HG03039 (cell line): Measurements from ENCODE around the gene ARHGAP18.

Experiments used
- ATAC-seq: cut with Tn5 transposase; IDR thresholded peaks from one replicate; pipeline ENCODE4 v1.9.1; 2021; ENCODE audit warnings: mild to moderate bottlenecking, moderate library complexity; ENCODE audit not compliant: unreplicated experiment

ARHGAP18 gene

DNA sequence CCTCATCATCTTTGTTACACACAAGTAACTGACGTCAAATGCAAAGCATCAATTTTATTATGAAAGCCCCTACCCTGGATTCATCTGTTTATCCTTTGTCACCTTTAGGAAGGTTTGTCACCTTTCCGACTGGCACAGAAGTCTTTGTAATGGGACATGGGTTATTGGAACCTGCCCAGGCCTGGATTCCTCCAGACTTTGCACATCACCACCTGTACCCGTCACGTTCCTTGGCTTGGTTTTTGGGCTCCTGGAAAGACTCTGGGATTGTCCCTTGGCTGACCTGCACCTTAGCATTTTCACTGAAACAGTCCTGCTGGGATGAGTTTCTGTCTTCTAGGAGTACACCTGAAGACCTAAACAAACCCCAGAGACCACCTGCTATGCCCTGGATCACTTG is 15.4 kb upstream of the ARHGAP18 start:
- ATAC-seq: no peak

DNA sequence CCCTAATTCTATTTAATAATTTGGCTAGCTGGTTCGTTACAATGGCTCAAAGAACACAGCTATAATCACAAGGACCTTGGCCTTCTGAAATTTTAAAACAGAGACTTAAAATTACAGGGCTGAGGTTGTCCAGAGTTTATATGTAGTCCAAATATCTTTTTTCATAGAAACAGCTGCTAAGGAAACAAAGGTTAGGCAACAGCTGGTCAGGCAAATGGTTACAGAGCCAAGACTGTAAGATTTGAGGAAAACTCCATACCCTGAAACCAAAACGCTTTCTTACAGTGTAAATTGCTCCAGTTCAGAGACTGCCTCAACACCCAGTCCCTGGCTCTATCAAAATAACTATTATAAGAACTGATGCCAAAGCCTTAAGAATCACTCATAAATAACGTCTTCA is 9.7 kb upstream of the ARHGAP18 start:
- ATAC-seq: no peak

DNA sequence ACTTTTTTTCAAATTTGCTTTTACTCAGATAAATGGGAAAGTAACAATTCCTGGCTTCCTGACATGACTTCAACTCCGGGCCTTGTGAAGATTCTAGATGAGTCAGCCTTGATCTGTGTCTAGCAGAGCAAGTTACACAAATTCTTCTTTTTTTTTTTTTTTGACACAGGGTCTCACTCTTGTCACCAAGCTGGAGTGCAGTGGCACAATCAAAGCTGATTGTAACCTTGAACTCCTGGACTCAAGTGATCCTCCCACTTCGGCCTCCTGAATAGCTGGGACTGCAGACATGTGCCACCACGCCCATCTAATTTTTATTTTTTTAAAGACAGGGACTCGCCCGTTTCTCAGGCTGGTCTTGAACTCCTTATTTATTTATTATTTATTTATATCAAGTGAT is 7.3 kb upstream of the ARHGAP18 start:
- no peak for ATAC-seq

DNA sequence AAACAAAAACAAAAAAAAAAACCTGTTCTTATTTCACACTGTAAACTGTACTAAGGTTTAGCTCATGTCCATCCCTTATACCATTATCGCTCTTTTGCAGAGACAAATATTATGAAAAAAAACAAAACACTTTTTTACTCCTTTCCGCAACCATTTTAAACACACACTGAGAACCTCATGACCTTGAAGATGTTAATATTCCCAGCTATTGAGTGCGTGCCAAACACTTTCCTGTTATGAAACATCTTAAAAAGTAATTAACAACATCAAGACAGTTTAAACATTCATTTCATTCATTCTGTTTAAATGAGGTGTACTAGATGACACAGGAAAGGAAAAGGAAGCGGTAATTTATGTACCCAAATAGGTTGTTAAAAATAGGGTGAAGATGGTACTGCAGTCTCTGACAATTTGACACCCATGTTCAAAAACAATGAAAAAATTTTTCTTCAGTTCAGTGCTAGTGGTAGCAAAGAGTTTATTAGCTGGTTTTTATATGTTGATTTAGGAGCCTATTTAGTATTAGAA is 3.9 kb upstream of the ARHGAP18 start:
- no peak for ATAC-seq

DNA sequence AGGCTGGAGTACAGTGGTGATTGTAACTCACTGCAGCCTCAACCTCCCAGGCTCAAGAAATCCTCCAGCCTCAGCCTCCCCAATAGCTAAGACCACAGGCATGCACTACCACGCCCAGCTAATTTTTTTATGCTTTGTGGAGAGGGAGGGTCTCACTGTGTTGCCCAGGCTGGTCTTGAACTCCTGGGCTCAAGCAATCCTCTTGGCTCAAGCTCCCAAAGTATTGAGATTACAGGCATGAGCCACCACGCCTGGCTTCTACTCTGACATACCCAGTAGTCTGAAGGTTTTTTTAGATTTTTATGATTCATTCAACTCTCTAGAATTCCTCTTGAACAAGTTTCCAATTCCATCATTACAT is 1.3 kb upstream of the ARHGAP18 start:
- ATAC-seq: no peak

DNA sequence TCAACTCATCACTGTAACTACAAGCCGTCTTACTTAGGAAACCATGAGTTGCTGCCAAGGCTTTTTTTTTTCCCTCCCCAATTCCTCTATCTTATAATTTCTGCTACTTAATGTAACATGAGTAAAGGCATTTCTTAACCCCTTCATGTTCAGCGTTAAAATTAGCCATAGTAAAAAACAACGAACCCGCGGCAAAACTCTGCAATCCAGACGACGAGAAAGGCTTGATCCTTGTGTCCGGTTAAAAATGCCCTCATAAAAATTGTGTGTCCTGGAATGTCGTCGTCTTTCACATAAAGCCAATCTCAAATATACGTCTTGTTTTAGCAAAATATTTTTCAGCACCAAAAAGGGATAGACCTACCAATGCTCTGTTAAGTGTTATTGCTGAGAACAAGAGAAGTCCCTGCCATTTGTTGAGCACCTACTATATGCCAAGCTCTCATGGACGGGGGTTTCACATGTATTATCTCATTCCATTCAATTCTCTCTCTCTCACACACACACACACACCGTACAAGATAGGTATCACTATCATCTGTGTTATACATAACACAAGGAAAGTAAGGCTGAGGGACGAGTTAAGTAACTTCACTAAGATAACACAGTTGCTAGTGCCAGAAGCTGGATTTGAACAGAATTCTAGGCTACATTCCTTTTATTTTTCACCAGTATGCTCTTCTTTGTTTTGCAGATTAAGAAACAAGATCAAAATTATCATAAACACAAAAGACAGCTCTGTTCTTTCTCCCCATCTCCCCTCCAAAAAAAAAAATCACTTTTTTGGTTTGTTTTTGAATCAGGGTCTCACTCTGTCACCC is 683 bp upstream of the ARHGAP18 start:
- ATAC-seq: no peak

DNA sequence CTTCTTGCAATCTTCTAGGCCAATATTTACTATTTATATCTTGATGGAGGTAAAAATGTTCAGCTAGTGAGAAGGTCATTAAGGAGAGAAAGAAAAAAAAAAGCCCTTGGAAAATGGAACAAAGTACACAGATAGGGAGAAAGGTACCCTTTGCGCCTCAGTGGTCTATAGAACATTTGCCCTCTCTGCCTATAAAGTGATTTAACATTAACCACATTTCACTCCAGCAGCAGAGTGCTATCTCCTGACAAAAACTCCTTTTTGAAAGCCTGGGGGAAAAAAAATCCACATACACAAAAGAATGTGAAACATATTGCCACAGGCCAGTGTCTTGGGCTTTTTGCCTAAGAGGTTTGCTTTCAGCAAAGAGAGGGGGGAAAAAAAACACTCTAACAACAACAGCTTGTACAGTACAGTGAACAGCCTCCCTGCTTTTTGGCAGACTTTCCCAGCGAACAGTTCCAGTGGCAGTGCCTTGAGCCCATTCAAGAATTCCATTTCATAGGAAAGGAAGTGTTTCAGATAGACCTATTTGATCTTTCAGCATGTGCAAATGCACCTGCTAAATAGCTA is 695 bp downstream of the ARHGAP18 start:
- peak; percentile 12 for ATAC-seq

DNA sequence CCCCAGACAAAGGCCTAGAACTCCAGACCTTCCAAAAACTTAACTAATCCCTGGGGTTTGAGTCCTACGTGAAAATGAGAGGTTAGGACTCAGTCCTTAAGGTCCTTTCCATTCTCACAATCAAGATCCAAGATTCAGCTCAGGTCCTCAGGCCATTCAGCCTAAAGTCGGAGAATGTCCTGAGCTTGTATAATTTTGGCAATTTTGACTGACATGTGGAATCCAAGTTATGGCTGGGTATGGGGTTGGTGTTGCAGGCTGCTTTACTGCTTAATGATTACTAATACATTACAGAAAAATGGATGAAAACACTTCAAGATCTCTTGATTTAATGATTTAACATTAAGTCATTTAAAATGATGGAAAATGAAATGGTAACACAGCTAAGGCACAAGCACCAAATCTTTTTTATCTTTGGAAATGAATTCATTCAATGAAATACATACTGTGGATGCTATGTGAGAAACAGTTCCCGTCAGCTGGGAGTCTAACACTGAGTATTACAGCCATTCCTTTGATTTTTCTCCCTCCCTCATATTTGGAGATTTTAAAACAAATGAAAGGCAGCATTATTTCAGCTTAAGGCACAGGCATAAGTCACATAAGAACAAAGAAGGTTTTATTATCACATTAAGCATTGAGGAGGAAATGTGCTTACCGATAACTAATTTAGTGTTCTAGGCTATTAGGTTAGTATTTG is 1.3 kb downstream of the ARHGAP18 start:
- no peak for ATAC-seq

DNA sequence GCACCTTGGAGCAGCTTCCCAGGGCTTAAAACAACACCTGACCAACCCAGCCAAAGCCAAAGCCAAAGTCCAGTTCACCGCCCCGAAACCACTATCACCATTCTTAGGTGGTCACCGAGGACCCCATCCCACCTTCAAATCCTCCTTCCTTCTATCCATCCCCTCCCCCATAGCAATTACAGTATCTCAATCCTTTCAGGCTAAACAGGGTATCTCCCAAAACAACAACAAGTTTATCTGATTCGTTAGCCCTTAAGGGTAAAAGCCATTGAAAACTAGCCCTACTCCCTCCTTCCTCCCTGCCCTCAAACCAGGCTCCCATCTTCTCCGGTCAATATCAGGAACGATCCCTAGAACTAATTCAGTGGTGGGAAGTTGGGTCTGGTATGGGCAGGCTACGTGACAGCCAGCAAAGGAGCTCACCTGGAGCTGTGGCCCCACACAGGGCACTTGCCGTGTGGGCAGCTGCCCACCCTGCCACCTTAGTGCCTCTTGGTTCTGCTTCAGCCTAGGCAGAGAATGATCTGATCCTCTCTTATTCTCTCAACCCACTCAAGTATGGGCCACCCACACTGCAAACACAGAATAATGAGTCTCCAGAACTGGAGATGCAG is 2.0 kb downstream of the ARHGAP18 start:
- ATAC-seq: no peak

DNA sequence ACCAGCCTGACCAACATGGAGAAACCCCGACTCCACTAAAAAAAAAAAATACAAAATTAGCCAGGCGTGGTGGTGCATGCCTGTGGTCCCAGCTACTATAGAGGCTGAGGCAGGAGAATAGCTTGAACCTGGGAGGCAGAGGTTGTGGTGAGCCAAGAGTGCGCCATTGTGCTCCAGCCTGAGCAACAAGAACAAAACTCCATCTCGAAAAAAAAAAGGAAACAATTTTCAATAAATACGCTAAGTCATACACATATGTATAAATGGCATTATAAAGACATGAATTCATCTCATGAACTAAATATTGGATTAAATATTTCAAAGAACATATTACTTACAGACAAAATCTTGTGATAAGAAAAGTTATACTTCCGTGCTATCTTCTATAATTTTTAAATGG is 2.9 kb downstream of the ARHGAP18 start:
- ATAC-seq: no peak

DNA sequence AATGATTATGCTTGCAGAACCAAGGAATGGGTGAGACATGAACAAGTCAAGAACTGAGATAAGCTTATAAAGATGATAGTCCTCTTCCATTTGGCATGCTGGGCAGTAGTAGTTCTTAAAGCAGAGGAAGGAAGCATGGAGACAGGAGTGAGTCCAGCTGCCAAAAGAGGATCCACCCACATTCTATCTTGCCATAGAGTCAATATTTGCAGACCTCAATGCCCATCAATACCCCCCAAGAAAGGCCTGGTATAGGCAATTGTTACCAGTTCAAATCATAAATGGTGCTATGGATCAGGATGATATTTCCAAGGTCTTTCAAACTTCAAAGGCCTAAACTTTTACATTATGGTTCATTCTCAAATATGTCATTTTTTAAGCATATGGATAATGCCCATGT is 4.8 kb downstream of the ARHGAP18 start:
- ATAC-seq: no peak

DNA sequence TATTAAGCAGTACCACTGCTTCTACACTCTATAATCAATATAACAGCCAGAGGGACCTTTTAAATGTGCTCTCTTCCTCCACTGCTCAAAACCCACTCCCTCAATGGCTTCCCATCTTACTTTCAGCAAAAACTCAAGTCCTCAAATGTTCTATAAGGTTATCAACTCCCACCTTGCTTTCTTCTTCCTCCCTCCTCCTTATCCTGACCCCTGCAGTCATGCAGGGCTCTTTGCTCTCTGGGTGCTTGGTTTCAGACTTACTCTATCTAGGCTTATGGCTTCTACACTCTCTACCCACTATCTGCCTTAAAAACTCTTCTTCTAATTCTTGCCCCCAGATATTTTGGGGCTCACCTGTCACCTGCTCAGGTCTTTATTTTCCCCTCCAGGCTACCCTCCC is 5.3 kb downstream of the ARHGAP18 start:
- no peak for ATAC-seq

DNA sequence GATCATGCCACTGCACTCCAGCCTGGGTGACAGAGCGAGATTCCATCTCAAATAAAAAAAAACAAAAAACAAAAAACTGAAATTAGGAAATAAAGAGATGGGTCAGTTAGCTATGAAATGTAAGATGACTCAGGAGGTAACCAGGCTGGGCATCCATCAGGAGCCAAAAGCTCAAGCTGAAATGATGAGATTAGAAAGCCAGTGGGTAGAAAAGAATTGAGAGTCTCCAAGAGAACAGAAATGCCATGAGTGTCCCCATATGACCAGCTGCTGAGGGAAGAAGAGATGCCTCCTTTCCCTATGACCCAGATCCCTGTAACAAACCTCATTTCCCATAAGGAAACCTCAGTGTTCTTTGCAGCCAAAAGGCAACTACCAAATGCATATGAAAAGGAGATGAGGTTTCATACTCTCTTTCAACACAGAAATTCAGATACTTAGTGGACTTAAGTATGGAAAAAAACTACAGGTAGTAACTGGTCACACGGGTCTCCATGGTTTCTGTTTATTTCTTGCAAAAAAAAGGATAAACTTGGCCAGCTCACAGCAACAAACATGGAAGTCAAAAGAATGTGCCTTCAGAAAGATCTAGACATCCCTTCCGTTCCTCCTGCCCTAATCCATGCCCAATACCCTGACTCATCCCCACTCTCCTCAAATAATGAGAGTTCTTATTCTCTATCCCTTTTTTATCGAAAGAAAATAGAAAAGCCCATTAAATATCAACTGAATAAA is 8.1 kb downstream of the ARHGAP18 start:
- ATAC-seq: no peak

DNA sequence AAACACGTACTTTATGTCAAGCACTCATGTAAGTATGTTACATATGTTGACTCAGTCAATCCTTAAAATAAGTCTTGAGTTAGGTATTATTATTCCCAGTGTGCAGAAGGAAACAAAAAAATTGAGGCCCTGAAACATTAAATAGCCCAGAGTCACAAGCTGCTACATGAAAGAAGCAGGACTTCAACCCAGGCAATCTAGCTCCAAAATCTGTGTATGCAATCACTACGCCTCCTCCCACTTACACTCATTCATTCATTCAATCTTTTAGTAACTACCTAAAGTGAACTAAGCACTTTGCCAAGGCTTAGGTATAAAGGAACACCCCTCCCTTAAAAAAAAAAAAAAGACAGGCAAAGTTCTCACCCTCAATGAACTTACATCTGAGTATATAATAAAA is 9.3 kb downstream of the ARHGAP18 start:
- ATAC-seq: no peak

DNA sequence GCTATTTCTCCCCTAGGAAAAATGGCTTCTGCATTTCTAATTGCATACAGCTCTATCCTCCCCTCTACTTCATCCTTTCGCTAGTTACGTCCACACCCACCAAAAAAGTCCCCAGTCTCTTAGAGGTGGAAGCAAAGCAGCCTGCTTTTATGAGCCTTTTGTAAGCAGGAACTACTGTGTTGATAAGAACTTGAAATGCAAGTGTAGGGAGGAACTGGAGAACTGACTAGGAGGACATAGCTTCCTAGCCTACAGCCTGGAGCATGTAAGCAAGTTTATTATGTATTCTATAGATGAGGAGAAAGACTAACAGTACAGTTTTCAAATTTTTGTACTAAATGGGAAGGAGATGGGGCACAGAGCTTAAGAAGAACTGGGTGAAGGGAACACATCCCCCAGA is 10.3 kb downstream of the ARHGAP18 start:
- no peak for ATAC-seq

DNA sequence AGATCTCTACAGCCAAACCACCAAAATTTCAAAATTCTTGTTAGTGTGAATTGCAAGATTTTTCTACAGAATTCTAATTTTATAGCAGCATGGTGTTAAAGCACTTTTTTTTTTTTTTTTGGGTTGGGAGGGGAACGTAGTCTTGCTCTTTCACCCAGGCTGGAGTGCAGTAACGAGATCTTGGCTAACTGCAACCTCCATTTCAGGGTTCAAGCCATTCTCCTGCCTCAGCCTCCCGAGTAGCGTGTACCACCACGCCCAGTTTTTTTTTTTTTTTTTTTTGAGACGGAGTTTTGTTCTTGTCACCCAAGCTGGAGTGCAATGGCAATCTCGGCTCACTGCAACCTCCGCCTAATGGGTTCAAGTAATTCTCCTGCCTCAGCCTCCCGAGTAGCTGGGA is 11.5 kb downstream of the ARHGAP18 start:
- no peak for ATAC-seq

DNA sequence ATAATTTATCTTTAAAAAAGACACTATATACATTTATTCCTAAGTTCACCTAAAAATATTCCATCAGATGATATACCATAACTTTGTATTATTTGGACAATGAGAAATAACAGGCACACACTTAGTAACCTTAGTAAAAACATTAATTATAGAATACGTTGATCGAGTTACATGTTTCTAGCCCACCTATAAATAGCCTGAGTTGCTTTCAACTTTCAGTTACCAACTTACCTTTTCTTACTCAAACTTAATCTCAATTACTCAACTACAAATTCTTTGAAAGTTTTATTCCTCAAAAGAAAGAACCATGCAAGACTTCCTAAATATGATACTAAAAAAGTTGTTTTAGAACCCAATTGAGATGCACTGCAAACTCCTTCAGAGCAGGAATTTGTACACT is 12.2 kb downstream of the ARHGAP18 start:
- ATAC-seq: no peak

DNA sequence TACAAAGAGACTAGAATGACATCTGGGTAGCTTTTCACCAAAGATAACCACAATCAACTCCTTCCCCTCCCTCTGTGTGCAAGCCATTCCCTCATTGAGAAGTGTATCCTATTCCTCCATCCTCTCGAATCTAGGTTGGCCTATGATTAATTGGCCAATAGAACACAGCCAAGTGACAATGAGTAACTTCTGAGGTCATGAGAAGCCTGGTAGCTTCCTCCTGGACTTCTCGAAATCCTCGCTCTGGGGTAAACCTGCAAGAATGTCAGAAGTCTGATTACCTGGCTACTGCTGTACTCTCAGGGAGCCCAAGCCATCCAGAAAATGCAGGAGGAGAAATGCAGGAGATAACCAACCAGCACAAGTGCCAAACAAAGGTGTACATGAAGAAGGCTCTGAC is 13.1 kb downstream of the ARHGAP18 start:
- ATAC-seq: no peak

DNA sequence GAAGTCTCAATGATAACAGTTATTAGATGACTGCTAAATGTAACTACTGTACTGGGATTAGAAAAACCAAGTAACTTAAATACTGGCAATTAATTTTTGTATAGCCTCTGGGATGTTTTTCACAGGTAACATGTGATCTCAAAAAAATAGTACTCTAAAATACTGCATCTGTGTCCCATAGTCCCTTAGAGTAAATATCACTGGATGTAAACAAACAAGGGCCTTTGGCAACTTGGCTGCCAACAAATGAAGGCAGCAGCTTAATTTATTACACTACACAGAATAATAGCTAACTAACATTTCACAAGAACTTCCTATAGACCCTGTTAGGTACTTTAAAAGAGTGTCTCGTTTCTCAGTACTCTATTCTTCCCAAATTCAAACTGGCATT is 14.0 kb downstream of the ARHGAP18 start:
- ATAC-seq: no peak

DNA sequence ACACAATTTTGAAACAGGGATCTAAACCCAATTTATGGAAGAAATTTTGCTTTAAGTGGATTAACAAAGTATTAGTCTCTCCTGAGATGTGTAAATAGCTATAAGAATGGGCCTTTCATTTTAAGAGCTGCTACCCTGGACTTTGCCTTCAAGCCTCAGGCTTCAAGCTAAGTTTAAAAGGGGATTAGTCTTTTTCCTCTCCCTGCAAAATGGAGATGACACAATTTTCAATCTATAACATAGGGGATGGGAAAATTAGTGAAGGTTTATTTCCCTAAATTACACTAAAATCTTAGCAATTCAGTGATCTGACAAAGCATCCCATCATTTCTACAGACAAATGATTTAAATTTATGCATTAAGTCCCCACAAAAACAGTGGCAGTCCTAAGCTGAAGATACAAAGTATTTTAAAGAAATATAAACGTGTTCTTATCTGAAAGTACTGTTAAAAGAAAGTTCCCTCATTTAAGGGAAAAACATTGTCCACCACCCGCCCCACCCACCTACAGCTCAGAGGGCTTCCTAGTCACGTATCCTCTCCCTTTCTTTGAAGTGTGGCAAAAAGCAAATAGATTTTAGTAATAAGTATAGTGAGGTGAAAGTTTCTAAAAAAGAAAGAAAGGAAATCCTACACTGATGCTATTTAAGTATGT is 14.5 kb downstream of the ARHGAP18 start:
- peak; percentile 66 for ATAC-seq
